ENCODE data around the gene PRR14L.

The PRR14L gene

DNA sequence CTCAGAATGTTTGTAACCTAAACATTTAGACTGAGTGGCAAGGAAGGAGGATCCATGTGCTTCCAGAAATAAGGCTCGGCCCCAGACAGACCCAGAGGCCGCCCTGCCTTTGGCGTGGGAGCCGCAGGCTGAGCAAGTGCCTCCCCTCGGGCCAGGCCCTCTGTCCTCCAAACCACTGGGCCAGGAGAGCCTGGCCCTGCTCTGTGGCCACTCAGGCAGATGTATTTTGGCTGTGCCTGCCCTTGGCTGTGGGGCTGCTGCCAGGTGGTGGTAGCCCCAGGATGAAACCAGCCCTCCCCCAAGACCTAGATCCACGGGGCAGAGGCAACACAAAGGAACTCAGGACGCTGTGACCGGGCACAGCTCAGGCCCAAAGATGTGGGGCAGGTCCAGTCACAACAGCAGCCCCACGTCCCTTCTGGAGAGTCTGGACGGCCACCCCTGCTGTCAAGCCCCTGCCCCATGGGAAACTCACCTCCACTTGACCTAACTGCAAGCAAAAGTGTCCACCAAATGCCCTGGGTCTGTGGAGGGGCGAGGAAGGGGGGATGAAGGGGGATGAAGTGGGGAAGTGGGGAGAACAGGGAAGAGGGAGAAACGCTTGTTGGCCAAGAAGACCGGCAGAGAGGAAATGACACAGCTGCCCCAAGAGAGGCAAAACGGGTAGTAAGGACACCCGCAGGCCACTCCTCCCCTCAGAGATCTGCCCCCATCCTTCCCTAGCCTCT is 111.9 kb downstream of the PRR14L start:
- DNase-seq: no peak

DNA sequence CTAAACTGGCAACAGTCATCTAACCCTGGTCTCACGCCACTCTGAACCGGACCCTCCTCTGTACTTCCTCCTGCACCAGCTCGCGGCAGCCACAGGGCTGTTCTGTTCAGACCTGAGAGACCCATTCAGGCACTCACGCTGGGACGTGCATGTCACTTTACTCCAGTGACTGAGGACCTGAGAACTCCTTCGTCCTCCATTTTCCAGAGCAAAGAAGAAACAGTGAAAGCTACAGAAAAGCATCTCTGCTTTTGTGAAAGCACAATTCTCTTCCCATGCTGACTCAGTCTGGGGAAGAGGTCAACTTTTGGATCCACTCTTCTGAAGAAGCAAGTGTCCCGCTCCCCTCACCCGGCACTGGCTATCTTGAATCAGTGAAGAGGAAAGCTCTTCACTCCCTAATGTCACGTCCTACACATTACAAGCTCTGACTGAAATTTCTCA is 112.5 kb downstream of the PRR14L start:
- no peak for DNase-seq

DNA sequence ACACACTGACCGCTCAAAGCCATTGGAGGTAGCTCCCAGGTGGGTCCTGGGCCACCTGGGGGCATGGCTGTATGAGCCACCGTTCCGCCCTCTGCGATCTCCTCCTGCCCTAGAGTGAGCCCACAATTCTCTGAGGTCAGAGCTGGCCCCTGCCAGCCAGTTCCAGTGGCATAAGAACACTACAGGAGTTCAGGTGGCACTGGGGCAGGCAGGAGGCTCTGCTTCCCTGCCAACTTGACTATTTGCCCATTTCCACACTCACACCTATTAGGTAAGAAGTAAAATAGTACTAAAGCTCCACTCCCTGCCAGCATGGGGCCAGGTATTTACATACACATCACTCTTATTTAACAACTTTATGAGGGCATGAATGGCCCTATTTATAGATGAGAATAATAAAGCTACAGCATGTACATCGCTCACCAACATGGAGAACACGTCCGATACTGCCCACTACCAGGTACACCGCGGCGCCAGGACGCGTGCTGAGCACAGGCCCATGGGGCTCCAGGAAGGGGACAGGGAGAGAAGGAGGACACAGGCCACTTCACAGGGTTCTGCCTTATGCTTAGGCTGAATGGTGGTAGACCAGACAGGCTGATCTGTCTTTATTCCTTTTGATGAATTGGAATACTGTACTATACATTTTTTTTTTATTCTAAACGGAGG is 114.2 kb downstream of the PRR14L start:
- no peak for DNase-seq

DNA sequence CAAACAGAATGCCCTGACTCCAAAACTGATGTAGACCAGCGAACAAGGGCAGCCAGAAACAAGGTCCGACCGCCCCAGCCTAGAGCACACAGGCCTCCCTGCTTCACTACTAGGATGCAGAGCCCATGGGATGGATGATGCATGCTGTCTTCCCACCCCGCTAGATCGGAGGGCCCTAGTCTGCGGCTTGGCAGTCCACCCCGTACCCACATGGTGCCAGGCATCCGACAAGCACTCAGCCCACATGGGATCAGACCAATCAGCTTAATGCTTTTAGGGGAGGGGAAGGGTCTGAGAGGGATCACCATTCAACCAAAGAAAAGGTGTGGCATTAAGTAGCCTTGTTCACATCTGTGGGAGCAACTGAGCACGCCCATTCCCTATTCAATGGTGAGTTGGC is 118.5 kb downstream of the PRR14L start:
- no peak for DNase-seq

Measured in T-helper 1 cell (primary cell).